NCI-H345 treated with DMSO at 0.1 percent for 48 hours (cell line): Measurements from ENCODE around the gene CPB1.

Experiments used
- DNase-seq: peaks from one replicate; lab custom pipeline; 2025; ENCODE audit not compliant: unreplicated experiment; lab: John Stamatoyannopoulos, UW

CPB1 gene

GRCh38 chr3:148880681-148881080 is 53.1 kb downstream of the CPB1 start:
- DNase-seq, result no peak

GRCh38 chr3:148881286-148881685 is 53.7 kb downstream of the CPB1 start:
- no peak for DNase-seq

GRCh38 chr3:148882288-148882687 is 54.7 kb downstream of the CPB1 start:
- no peak for DNase-seq

GRCh38 chr3:148883163-148883562 is 55.6 kb downstream of the CPB1 start:
- no peak for DNase-seq

- no peak for DNase-seq
Measured at GRCh38 chr3:148884261-148884660, 56.6 kb downstream of the CPB1 start.

- no peak for DNase-seq
Measured at GRCh38 chr3:148889828-148890227, 62.2 kb downstream of the CPB1 start.

GRCh38 chr3:148896062-148896461 is 68.5 kb downstream of the CPB1 start:
- no peak for DNase-seq

- no peak for DNase-seq
Measured at GRCh38 chr3:148901987-148902791, 74.6 kb downstream of the CPB1 start.

GRCh38 chr3:148903022-148903442 is 75.4 kb downstream of the CPB1 start:
- DNase-seq, result no peak

- DNase-seq, result no peak
Measured at GRCh38 chr3:148903941-148904340, 76.3 kb downstream of the CPB1 start.

- DNase-seq, result no peak
Measured at GRCh38 chr3:148906667-148907066, 79.1 kb downstream of the CPB1 start.
